Measurements from ENCODE around the gene TNFSF13B.
"Not testable (repeated sequence)": the region's sequence is repeated elsewhere in the genome, so short reads cannot be mapped to it uniquely, and the experiment has no call there.

The TNFSF13B gene

GRCh38 chr13:108230377-108230776, 39.1 kb upstream of the TNFSF13B start:
- TF ChIP-seq CTCF (IDR thresholded peaks at IDR 0.05; ENCODE audit: low read length, missing control alignments), result no peak
- DNase-seq (ENCODE audit: low read depth), result no peak
- H3K4me3 ChIP-seq (replicated peaks; ENCODE audit: low read depth, low read length), result no peak overlapping the region

- H3K4me3 ChIP-seq (replicated peaks; ENCODE audit: low read depth, low read length), result no peak overlapping the region
- no peak for DNase-seq (ENCODE audit: low read depth)
- TF ChIP-seq CTCF (IDR thresholded peaks at IDR 0.05; ENCODE audit: low read length, missing control alignments), result no peak
Observed at GRCh38 chr13:108249150-108249549, 20.4 kb upstream of the TNFSF13B start.

GRCh38 chr13:108257248-108257647, 12.3 kb upstream of the TNFSF13B start:
- TF ChIP-seq CTCF (IDR thresholded peaks at IDR 0.05; ENCODE audit: low read length, missing control alignments), result no peak
- DNase-seq (ENCODE audit: low read depth), result no peak
- no peak overlapping the region for H3K4me3 ChIP-seq (replicated peaks; ENCODE audit: low read depth, low read length)

- no peak overlapping the region for H3K4me3 ChIP-seq (replicated peaks; ENCODE audit: low read depth, low read length)
- no peak for DNase-seq (ENCODE audit: low read depth)
- no peak for TF ChIP-seq CTCF (IDR thresholded peaks at IDR 0.05; ENCODE audit: low read length, missing control alignments)
Observed at GRCh38 chr13:108263621-108264355, 5.7 kb upstream of the TNFSF13B start.

- H3K4me3 ChIP-seq (replicated peaks; ENCODE audit: low read depth, low read length), result no peak overlapping the region
- TF ChIP-seq CTCF (IDR thresholded peaks at IDR 0.05; ENCODE audit: low read length, missing control alignments), result no peak
- no peak for DNase-seq (ENCODE audit: low read depth)
Observed at GRCh38 chr13:108266321-108266990, 3.1 kb upstream of the TNFSF13B start.

- no peak overlapping the region for H3K4me3 ChIP-seq (replicated peaks; ENCODE audit: low read depth, low read length)
- no peak for DNase-seq (ENCODE audit: low read depth)
- TF ChIP-seq CTCF (IDR thresholded peaks at IDR 0.05; ENCODE audit: low read length, missing control alignments), result no peak
Observed at GRCh38 chr13:108267347-108267746, 2.2 kb upstream of the TNFSF13B start.

GRCh38 chr13:108267855-108268254, 1.7 kb upstream of the TNFSF13B start:
- DNase-seq (ENCODE audit: low read depth); H3K4me3 ChIP-seq (replicated peaks; ENCODE audit: low read depth, low read length): not testable (repeated sequence)
